ENCODE results near the gene THOC5.
"Not testable (repeated sequence)": the region's sequence is repeated elsewhere in the genome, so short reads cannot be mapped to it uniquely, and the experiment has no call there.

THOC5 gene

GRCh38 chr22:29510542-29510941 is 43.0 kb downstream of the THOC5 start:
- Mint-ChIP-seq H3K36me3 (peaks cover 35% of the 10 kb centered on the region), H3K9me3 (no peaks in the 10 kb centered on the region), H3K4me1 (peaks cover 2% of the 10 kb centered on the region), H3K4me3 (no peak overlapping the region), H3K27ac (no peak overlapping the region), H3K27me3 (no peaks in the 10 kb centered on the region)
- ATAC-seq (ENCODE audit: low read depth) (no peak), DNase-seq (ENCODE audit: low spot score in 2 of 2) (no peak)

- Mint-ChIP-seq H3K36me3 (peaks cover 33% of the 10 kb centered on the region), H3K27ac (no peak overlapping the region), H3K27me3 (no peaks in the 10 kb centered on the region)
Measured at GRCh38 chr22:29509815-29510214, 43.7 kb downstream of the THOC5 start.

GRCh38 chr22:29509298-29509697 is 44.3 kb downstream of the THOC5 start:
- DNase-seq (ENCODE audit: low spot score in 2 of 2) (no peak), ATAC-seq (ENCODE audit: low read depth) (no peak)
- Mint-ChIP-seq H3K4me1 (peaks cover 2% of the 10 kb centered on the region), H3K36me3 (peaks cover 33% of the 10 kb centered on the region), H3K27me3 (no peaks in the 10 kb centered on the region), H3K27ac (no peak overlapping the region), H3K4me3 (no peak overlapping the region), H3K9me3 (no peaks in the 10 kb centered on the region)

More at GRCh38 chr22:29509815-29510214, 43.7 kb downstream of the THOC5 start:
- no peak for DNase-seq (ENCODE audit: low spot score in 2 of 2)
- Mint-ChIP-seq H3K4me1 (peaks cover 2% of the 10 kb centered on the region), H3K9me3 (no peaks in the 10 kb centered on the region), H3K4me3 (no peak overlapping the region)
- no peak for ATAC-seq (ENCODE audit: low read depth)

- Mint-ChIP-seq H3K27ac (no peak overlapping the region), H3K9me3 (no peaks in the 10 kb centered on the region), H3K27me3 (no peaks in the 10 kb centered on the region), H3K36me3 (peaks cover 16% of the 10 kb centered on the region), H3K4me1 (no peaks in the 10 kb centered on the region), H3K4me3 (no peak overlapping the region)
- no peak for DNase-seq (ENCODE audit: low spot score in 2 of 2)
- ATAC-seq (ENCODE audit: low read depth), result no peak
Measured at GRCh38 chr22:29503811-29504372, 49.7 kb downstream of the THOC5 start.

- no peaks in the 10 kb centered on the region for H3K9me3 Mint-ChIP-seq
- H3K4me1 Mint-ChIP-seq, result no peaks in the 10 kb centered on the region
- no peak for DNase-seq (ENCODE audit: low spot score in 2 of 2)
- no peak overlapping the region for H3K27ac Mint-ChIP-seq
- ATAC-seq (ENCODE audit: low read depth), result no peak
- no peaks in the 10 kb centered on the region for H3K27me3 Mint-ChIP-seq
- peaks cover 9% of the 10 kb centered on the region for H3K36me3 Mint-ChIP-seq
- no peak overlapping the region for H3K4me3 Mint-ChIP-seq
Measured at GRCh38 chr22:29499852-29500251, 53.7 kb downstream of the THOC5 start.

- ATAC-seq (ENCODE audit: low read depth) (no peak), DNase-seq (ENCODE audit: low spot score in 2 of 2) (no peak)
- H3K4me3 Mint-ChIP-seq, result no peak overlapping the region
- H3K27me3 Mint-ChIP-seq, result peaks cover 5% of the 10 kb centered on the region
- H3K27ac Mint-ChIP-seq, result no peak overlapping the region
- peaks cover 12% of the 10 kb centered on the region for H3K36me3 Mint-ChIP-seq
- H3K4me1 Mint-ChIP-seq, result peaks cover 16% of the 10 kb centered on the region
- peaks cover 3% of the 10 kb centered on the region for H3K9me3 Mint-ChIP-seq
Measured at GRCh38 chr22:29493636-29494035, 59.9 kb downstream of the THOC5 start.

- peaks cover 8% of the 10 kb centered on the region for H3K27me3 Mint-ChIP-seq
- ATAC-seq (ENCODE audit: low read depth) (no peak), DNase-seq (ENCODE audit: low spot score in 2 of 2) (no peak)
- H3K4me3 Mint-ChIP-seq, result no peak overlapping the region
- H3K4me1 Mint-ChIP-seq, result peaks cover 17% of the 10 kb centered on the region
- peaks cover 3% of the 10 kb centered on the region for H3K9me3 Mint-ChIP-seq
- no peak overlapping the region for H3K27ac Mint-ChIP-seq
- H3K36me3 Mint-ChIP-seq, result peaks cover 9% of the 10 kb centered on the region
Measured at GRCh38 chr22:29491012-29491411, 62.5 kb downstream of the THOC5 start.

- not testable (repeated sequence) for DNase-seq (ENCODE audit: low spot score in 2 of 2)
Measured at GRCh38 chr22:29489127-29489780, 64.3 kb downstream of the THOC5 start.

GRCh38 chr22:29487426-29487986 is 66.1 kb downstream of the THOC5 start:
- DNase-seq (ENCODE audit: low spot score in 2 of 2) (no peak), ATAC-seq (ENCODE audit: low read depth) (no peak)
- H3K4me3 Mint-ChIP-seq, result no peak overlapping the region
- peaks cover 10% of the 10 kb centered on the region for H3K27me3 Mint-ChIP-seq
- peak overlapping the region; percentile 71 for H3K27ac Mint-ChIP-seq
- no peaks in the 10 kb centered on the region for H3K36me3 Mint-ChIP-seq
- H3K9me3 Mint-ChIP-seq, result no peaks in the 10 kb centered on the region
- peaks cover 17% of the 10 kb centered on the region for H3K4me1 Mint-ChIP-seq

More at GRCh38 chr22:29489127-29489780, 64.3 kb downstream of the THOC5 start:
- H3K36me3 Mint-ChIP-seq, H3K27ac Mint-ChIP-seq, H3K9me3 Mint-ChIP-seq, H3K27me3 Mint-ChIP-seq: not testable (repeated sequence)
- peaks cover 17% of the 10 kb centered on the region for H3K4me1 Mint-ChIP-seq
- H3K4me3 Mint-ChIP-seq, result peak overlapping the region; percentile 27
- peak; percentile 39 for ATAC-seq (ENCODE audit: low read depth)

GRCh38 chr22:29485448-29485847 is 68.1 kb downstream of the THOC5 start:
- ATAC-seq (ENCODE audit: low read depth), result no peak
- DNase-seq (ENCODE audit: low spot score in 2 of 2), result no peak
- Mint-ChIP-seq H3K27me3 (peaks cover 13% of the 10 kb centered on the region), H3K27ac (no peak overlapping the region), H3K4me1 (peaks cover 18% of the 10 kb centered on the region), H3K9me3 (no peaks in the 10 kb centered on the region), H3K36me3 (no peaks in the 10 kb centered on the region), H3K4me3 (no peak overlapping the region)

GRCh38 chr22:29484642-29485041 is 68.9 kb downstream of the THOC5 start:
- no peaks in the 10 kb centered on the region for H3K9me3 Mint-ChIP-seq
- H3K4me3 Mint-ChIP-seq, result no peak overlapping the region
- no peak overlapping the region for H3K27ac Mint-ChIP-seq
- peaks cover 12% of the 10 kb centered on the region for H3K4me1 Mint-ChIP-seq
- ATAC-seq (ENCODE audit: low read depth) (no peak), DNase-seq (ENCODE audit: low spot score in 2 of 2) (no peak)
- no peaks in the 10 kb centered on the region for H3K36me3 Mint-ChIP-seq
- peaks cover 10% of the 10 kb centered on the region for H3K27me3 Mint-ChIP-seq

- H3K4me1 Mint-ChIP-seq, result peaks cover 14% of the 10 kb centered on the region
- H3K36me3 Mint-ChIP-seq, result no peaks in the 10 kb centered on the region
- no peak for DNase-seq (ENCODE audit: low spot score in 2 of 2)
- no peak overlapping the region for H3K27ac Mint-ChIP-seq
- no peak overlapping the region for H3K4me3 Mint-ChIP-seq
- H3K27me3 Mint-ChIP-seq, result peaks cover 22% of the 10 kb centered on the region
- no peak for ATAC-seq (ENCODE audit: low read depth)
- no peaks in the 10 kb centered on the region for H3K9me3 Mint-ChIP-seq
Measured at GRCh38 chr22:29483254-29483653, 70.3 kb downstream of the THOC5 start.

GRCh38 chr22:29482726-29483125 is 70.8 kb downstream of the THOC5 start:
- H3K9me3 Mint-ChIP-seq, result no peaks in the 10 kb centered on the region
- H3K27ac Mint-ChIP-seq, result no peak overlapping the region
- H3K36me3 Mint-ChIP-seq, result no peaks in the 10 kb centered on the region
- H3K4me3 Mint-ChIP-seq, result no peak overlapping the region
- DNase-seq (ENCODE audit: low spot score in 2 of 2) (no peak), ATAC-seq (ENCODE audit: low read depth) (no peak)
- H3K27me3 Mint-ChIP-seq, result peaks cover 25% of the 10 kb centered on the region
- H3K4me1 Mint-ChIP-seq, result peaks cover 16% of the 10 kb centered on the region

- no peak overlapping the region for H3K4me3 Mint-ChIP-seq
- peaks cover 25% of the 10 kb centered on the region for H3K27me3 Mint-ChIP-seq
- H3K4me1 Mint-ChIP-seq, result peaks cover 18% of the 10 kb centered on the region
- DNase-seq (ENCODE audit: low spot score in 2 of 2) (no peak), ATAC-seq (ENCODE audit: low read depth) (no peak)
- H3K36me3 Mint-ChIP-seq, result no peaks in the 10 kb centered on the region
- H3K27ac Mint-ChIP-seq, result no peak overlapping the region
- H3K9me3 Mint-ChIP-seq, result no peaks in the 10 kb centered on the region
Measured at GRCh38 chr22:29482253-29482652, 71.3 kb downstream of the THOC5 start.
